ENCODE results near the gene PRRC2A. TPM values are rescaled to one million over a fixed set of nuclear protein-coding genes. Genes with fewer than 3 reads are reported as not detected.

PRRC2A gene
- total and polyA plus RNA-seq, 4 donors: 73.7 to 157 (median 103) TPM

GRCh38 chr6:31631681-31632278, 11.3 kb downstream of the PRRC2A start:
- peaks cover 54 to 90% (median 72%) of the 10 kb centered on the region in 4 donors for H3K36me3 ChIP-seq (ENCODE audit: control insufficient read depth in 4 of 4, insufficient read depth in 4 of 4, low read length in 4 of 4)
- ATAC-seq (ENCODE audit: insufficient read depth, low FRiP score): no peak
- no peak for DNase-seq
- H3K27me3 ChIP-seq (ENCODE audit: control insufficient read depth in 3 of 3, insufficient read depth in 3 of 3, low read length in 2 of 3): no peaks in the 10 kb centered on the region
- H3K9me3 ChIP-seq (ENCODE audit: control insufficient read depth in 4 of 4, insufficient read depth in 3 of 4, low read length in 3 of 4): no peaks in the 10 kb centered on the region
- WGBS, 2 donors: 91 to 92% methylated on average over 32 of the region's 32 CpGs
- no peak for TF ChIP-seq CTCF (IDR thresholded peaks at IDR 0.05; ENCODE audit: control extremely low read depth, extremely low read depth)
- H3K27ac ChIP-seq (ENCODE audit: low read depth in 1 of 2, low read length in 1 of 2): no peak overlapping the region
- no peaks in the 10 kb centered on the region for H3K4me1 ChIP-seq (ENCODE audit: control insufficient read depth in 5 of 5, insufficient read depth in 5 of 5, low read length in 5 of 5)
- no peak overlapping the region for H3K9ac ChIP-seq (ENCODE audit: insufficient read depth in 1 of 2, low read length in 2 of 2)
- H3K4me3 ChIP-seq: no peak overlapping the region

GRCh38 chr6:31632279-31632946, 11.9 kb downstream of the PRRC2A start:
- H3K36me3 ChIP-seq (ENCODE audit: control insufficient read depth in 4 of 4, insufficient read depth in 4 of 4, low read length in 4 of 4): peaks cover 55 to 90% (median 70%) of the 10 kb centered on the region in 4 donors
- no peaks in the 10 kb centered on the region for H3K27me3 ChIP-seq (ENCODE audit: control insufficient read depth in 3 of 3, insufficient read depth in 3 of 3, low read length in 2 of 3)
- TF ChIP-seq CTCF (IDR thresholded peaks at IDR 0.05; ENCODE audit: control extremely low read depth, extremely low read depth): no peak
- ATAC-seq (ENCODE audit: insufficient read depth, low FRiP score) (no peak), DNase-seq (no peak)
- WGBS, 2 donors: 94 to 95% methylated on average over 26 of the region's 26 CpGs
- H3K9ac ChIP-seq (ENCODE audit: insufficient read depth in 1 of 2, low read length in 2 of 2): no peak overlapping the region
- no peak overlapping the region for H3K4me3 ChIP-seq
- H3K27ac ChIP-seq (ENCODE audit: low read depth in 1 of 2, low read length in 1 of 2): no peak overlapping the region
- no peaks in the 10 kb centered on the region for H3K4me1 ChIP-seq (ENCODE audit: control insufficient read depth in 5 of 5, insufficient read depth in 5 of 5, low read length in 5 of 5)
- no peaks in the 10 kb centered on the region for H3K9me3 ChIP-seq (ENCODE audit: control insufficient read depth in 4 of 4, insufficient read depth in 3 of 4, low read length in 3 of 4)

GRCh38 chr6:31633447-31633846, 12.9 kb downstream of the PRRC2A start:
- H3K27ac ChIP-seq (ENCODE audit: low read depth in 1 of 2, low read length in 1 of 2): no peak overlapping the region
- no peaks in the 10 kb centered on the region for H3K9me3 ChIP-seq (ENCODE audit: control insufficient read depth in 4 of 4, insufficient read depth in 3 of 4, low read length in 3 of 4)
- no peaks in the 10 kb centered on the region for H3K27me3 ChIP-seq (ENCODE audit: control insufficient read depth in 3 of 3, insufficient read depth in 3 of 3, low read length in 2 of 3)
- no peak overlapping the region for H3K9ac ChIP-seq (ENCODE audit: insufficient read depth in 1 of 2, low read length in 2 of 2)
- ATAC-seq (ENCODE audit: insufficient read depth, low FRiP score): no peak
- no peak for TF ChIP-seq CTCF (IDR thresholded peaks at IDR 0.05; ENCODE audit: control extremely low read depth, extremely low read depth)
- H3K36me3 ChIP-seq (ENCODE audit: control insufficient read depth in 4 of 4, insufficient read depth in 4 of 4, low read length in 4 of 4): peaks cover 55 to 83% (median 63%) of the 10 kb centered on the region in 4 donors
- no peak overlapping the region for H3K4me3 ChIP-seq
- no peaks in the 10 kb centered on the region for H3K4me1 ChIP-seq (ENCODE audit: control insufficient read depth in 5 of 5, insufficient read depth in 5 of 5, low read length in 5 of 5)
- no peak for DNase-seq
- 93 to 98% methylated on average over 7 of the region's 7 CpGs for WGBS, 2 donors
